Loucy (cell line): ENCODE measurements around the gene TRIM40.

Experiments used
- H2AFZ ChIP-seq: fragments of 200-600 bp; sonication (generic); 2 replicates; pipeline ENCODE4 v1.6.0; 2016; ENCODE audit warnings: antibody characterized with exemption, mild to moderate bottlenecking, low read length, moderate library complexity
- H3F3A ChIP-seq: fragments of 200-600 bp; 2 replicates; pipeline ENCODE4 v1.6.0; 2016; ENCODE audit warnings: antibody characterized with exemption, low read depth, mild to moderate bottlenecking
- H3K27me3 ChIP-seq: fragments of 200-600 bp; sonication (generic); 2 replicates; pipeline ENCODE4 v1.6.1; 2014; ENCODE audit warnings: low read length, mild to moderate bottlenecking; ENCODE audit not compliant: insufficient read depth, poor library complexity, severe bottlenecking
- H3K36me3 ChIP-seq: fragments of 200-600 bp; sonication (generic); 2 replicates; pipeline ENCODE4 v1.6.1; 2016; ENCODE audit warnings: low read length; ENCODE audit not compliant: insufficient read depth
- H3K4me1 ChIP-seq: fragments of 200-600 bp; sonication (generic); 2 replicates; pipeline ENCODE4 v1.5.1; 2014; ENCODE audit warnings: low read length, mild to moderate bottlenecking; ENCODE audit not compliant: insufficient read depth, poor library complexity, severe bottlenecking
- H3K4me2 ChIP-seq: fragments of 200-600 bp; sonication (generic); 2 replicates; pipeline ENCODE4 v1.6.0; 2014; ENCODE audit warnings: antibody characterized with exemption, low read length, low read depth, mild to moderate bottlenecking; ENCODE audit not compliant: poor library complexity, severe bottlenecking
- H3K4me3 ChIP-seq: fragments of 200-600 bp; sonication (generic); 2 replicates; pipeline ENCODE4 v1.5.1; 2014; ENCODE audit warnings: low read length, mild to moderate bottlenecking, mixed read lengths; ENCODE audit not compliant: poor library complexity, severe bottlenecking
- H3K79me2 ChIP-seq: fragments of 200-600 bp; sonication (generic); 2 replicates; pipeline ENCODE4 v1.6.1; 2014; ENCODE audit warnings: low read length; ENCODE audit not compliant: insufficient read depth
- H3K9ac ChIP-seq: fragments of 200-600 bp; sonication (generic); 2 replicates; pipeline ENCODE4 v1.6.0; 2014; ENCODE audit warnings: mild to moderate bottlenecking, low read depth, low read length, moderate library complexity; ENCODE audit not compliant: poor library complexity, severe bottlenecking
- H3K9me2 ChIP-seq: fragments of 200-600 bp; sonication (generic); replicated peaks from 2 replicates; pipeline ENCODE4 v1.6.1; 2016; ENCODE audit warnings: low read depth, low read length, mixed read lengths
- H3K9me3 ChIP-seq: fragments of 200-600 bp; sonication (generic); 2 replicates; pipeline ENCODE4 v1.6.1; 2014; ENCODE audit warnings: mild to moderate bottlenecking, antibody characterized with exemption, low read length, low read depth; ENCODE audit not compliant: insufficient read depth
- H4K20me1 ChIP-seq: fragments of 200-600 bp; sonication (generic); 2 replicates; pipeline ENCODE4 v1.6.0; 2014; ENCODE audit warnings: antibody characterized with exemption, low read length, mild to moderate bottlenecking; ENCODE audit not compliant: insufficient read depth, poor library complexity, severe bottlenecking
- EZH2phosphoT487 ChIP-seq: fragments of 200-600 bp; IDR thresholded peaks from 2 replicates; pipeline ENCODE4 v1.6.1; 2018; ENCODE audit warnings: antibody characterized with exemption, mild to moderate bottlenecking, moderate library complexity, borderline replicate concordance
- TF ChIP-seq, protein P1 (sequence below): fragments of 200-600 bp; sonication (generic); conservative IDR thresholded peaks from 2 replicates; pipeline ENCODE4 v1.5.1; 2014; ENCODE audit warnings: mild to moderate bottlenecking, antibody characterized with exemption, low read length

TRIM40 gene

DNA sequence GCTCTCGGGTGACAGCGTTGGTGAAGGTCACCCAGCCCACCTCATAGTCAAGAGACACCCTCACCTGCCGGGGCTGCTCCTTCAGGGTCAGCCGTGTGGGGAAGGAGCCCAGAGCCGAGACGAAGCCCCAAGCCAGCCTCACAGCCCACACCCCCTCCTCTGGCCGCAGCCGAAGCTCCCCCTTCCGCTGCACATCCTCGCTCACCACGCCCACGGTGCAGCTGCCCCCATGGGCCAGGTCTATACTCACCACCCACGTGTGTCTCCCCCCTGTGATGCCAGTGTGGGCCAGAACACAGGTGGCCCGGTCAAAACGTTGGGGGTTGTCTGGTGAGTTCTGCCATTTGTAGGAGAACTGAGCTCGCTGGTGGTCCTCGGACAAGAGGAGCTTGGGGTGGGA lies 18.1 kb downstream of the TRIM40 start:
- no peak overlapping the region for H2AFZ ChIP-seq
- H3K36me3 ChIP-seq: no peaks in the 10 kb centered on the region
- H3K27me3 ChIP-seq: no peaks in the 10 kb centered on the region
- H3K4me3 ChIP-seq: no peak overlapping the region
- H4K20me1 ChIP-seq: no peaks in the 10 kb centered on the region
- TF ChIP-seq EZH2phosphoT487: no peak
- no peaks in the 10 kb centered on the region for H3K79me2 ChIP-seq
- no peak overlapping the region for H3K4me2 ChIP-seq
- no peaks in the 10 kb centered on the region for H3F3A ChIP-seq
- no peaks in the 10 kb centered on the region for H3K9me2 ChIP-seq
- H3K9ac ChIP-seq: no peak overlapping the region
- H3K9me3 ChIP-seq: no peaks in the 10 kb centered on the region
- H3K4me1 ChIP-seq: peaks cover 47% of the 10 kb centered on the region

DNA sequence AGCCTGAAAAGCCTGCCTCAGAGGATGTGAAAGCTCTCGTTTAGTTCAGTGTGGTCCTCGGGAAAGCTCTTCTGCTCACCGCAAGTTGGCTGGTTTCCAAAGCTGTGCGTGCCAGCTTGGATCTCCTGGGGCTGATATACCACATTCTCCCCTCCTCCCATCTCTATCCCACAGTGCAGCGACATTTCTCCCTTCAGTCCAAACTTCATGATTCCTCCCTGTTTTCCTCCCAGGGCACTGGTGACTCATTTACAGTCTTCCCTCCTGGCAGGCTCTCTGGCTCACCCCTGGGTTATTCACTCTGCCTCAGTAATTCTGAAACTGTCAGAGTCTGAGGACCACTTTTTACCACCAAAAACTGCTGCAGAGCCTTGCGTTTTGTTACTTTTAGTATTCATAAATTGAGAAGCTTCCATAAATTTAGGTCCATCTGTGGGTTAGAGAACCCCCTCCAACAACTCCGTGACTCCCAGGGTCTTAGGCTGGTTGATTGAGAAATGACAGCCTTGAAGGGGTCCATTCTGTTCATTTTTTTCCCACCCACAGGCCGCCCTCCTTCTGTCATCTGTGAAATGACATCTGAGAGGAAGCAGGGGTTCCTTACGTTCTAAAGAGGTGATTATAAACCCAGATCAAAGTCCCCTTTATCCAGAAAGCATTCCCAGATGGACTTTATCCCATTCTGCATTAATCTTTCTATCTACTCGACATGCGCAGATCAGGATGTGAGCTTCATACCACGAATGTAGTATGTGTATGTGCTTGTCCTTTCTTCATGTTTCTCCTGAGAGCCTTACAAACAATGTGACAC lies 19.0 kb downstream of the TRIM40 start:
- TF ChIP-seq, protein P1, sequence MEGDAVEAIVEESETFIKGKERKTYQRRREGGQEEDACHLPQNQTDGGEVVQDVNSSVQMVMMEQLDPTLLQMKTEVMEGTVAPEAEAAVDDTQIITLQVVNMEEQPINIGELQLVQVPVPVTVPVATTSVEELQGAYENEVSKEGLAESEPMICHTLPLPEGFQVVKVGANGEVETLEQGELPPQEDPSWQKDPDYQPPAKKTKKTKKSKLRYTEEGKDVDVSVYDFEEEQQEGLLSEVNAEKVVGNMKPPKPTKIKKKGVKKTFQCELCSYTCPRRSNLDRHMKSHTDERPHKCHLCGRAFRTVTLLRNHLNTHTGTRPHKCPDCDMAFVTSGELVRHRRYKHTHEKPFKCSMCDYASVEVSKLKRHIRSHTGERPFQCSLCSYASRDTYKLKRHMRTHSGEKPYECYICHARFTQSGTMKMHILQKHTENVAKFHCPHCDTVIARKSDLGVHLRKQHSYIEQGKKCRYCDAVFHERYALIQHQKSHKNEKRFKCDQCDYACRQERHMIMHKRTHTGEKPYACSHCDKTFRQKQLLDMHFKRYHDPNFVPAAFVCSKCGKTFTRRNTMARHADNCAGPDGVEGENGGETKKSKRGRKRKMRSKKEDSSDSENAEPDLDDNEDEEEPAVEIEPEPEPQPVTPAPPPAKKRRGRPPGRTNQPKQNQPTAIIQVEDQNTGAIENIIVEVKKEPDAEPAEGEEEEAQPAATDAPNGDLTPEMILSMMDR: 0 out of 2 replicates have a peak, but pooled peaks have one; percentile 28
- no peak for TF ChIP-seq EZH2phosphoT487

DNA sequence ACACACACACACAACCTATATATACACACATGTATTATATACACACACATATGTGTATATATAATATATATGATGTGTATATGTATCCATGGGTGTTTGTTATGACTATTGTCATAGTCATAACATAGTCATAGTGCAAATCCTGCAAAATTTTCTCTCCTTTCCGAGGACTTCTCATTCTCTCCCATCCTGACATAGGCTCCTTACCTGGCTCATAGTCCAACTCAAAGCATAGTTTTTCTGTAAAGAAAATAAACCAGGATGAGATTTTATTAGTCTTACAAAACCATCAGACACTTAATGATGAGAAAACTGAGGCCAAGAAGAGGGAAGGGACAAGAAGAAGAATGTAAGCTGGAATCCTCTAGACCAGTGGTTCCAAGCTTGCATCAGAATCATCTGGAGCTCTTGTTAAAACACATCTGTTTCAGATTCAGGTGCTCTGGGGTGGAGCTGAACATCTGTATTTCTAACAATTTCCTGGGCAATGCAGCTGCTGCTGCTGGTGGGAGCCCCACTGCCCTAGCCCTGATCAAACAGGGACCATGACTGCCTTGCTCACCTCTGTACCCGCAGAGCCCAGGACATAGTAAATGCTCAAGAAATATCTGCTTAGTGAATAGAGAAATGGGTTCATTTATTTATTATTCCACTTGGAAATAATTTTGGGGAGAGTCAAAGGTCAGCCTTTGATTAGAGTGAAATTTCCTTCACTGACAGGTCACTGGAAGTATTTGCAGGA lies 19.8 kb downstream of the TRIM40 start:
- H3K9me2 ChIP-seq: no peaks in the 10 kb centered on the region
- H3K36me3 ChIP-seq: no peaks in the 10 kb centered on the region
- H3K9me3 ChIP-seq: no peaks in the 10 kb centered on the region
- no peak overlapping the region for H3K4me2 ChIP-seq
- peaks cover 38% of the 10 kb centered on the region for H3K4me1 ChIP-seq
- no peak overlapping the region for H3K9ac ChIP-seq
- no peaks in the 10 kb centered on the region for H3K79me2 ChIP-seq
- TF ChIP-seq EZH2phosphoT487: no peak
- TF ChIP-seq, protein P1: no peak
- no peaks in the 10 kb centered on the region for H3F3A ChIP-seq
- H4K20me1 ChIP-seq: no peaks in the 10 kb centered on the region
- H3K4me3 ChIP-seq: no peak overlapping the region
- no peak overlapping the region for H2AFZ ChIP-seq
- H3K27me3 ChIP-seq: no peaks in the 10 kb centered on the region

More for the DNA sequence above, 19.0 kb downstream of the TRIM40 start:
- Histone ChIP-seq H3K27me3 (no peaks in the 10 kb centered on the region), H3F3A (no peaks in the 10 kb centered on the region), H4K20me1 (no peaks in the 10 kb centered on the region), H2AFZ (no peak overlapping the region), H3K9ac (no peak overlapping the region), H3K4me1 (peaks cover 46% of the 10 kb centered on the region), H3K4me2 (no peak overlapping the region), H3K4me3 (no peak overlapping the region), H3K79me2 (no peaks in the 10 kb centered on the region), H3K36me3 (no peaks in the 10 kb centered on the region), H3K9me3 (no peaks in the 10 kb centered on the region), H3K9me2 (no peaks in the 10 kb centered on the region)
